ENCODE measurements around the gene PRKG1.

PRKG1 gene

DNA sequence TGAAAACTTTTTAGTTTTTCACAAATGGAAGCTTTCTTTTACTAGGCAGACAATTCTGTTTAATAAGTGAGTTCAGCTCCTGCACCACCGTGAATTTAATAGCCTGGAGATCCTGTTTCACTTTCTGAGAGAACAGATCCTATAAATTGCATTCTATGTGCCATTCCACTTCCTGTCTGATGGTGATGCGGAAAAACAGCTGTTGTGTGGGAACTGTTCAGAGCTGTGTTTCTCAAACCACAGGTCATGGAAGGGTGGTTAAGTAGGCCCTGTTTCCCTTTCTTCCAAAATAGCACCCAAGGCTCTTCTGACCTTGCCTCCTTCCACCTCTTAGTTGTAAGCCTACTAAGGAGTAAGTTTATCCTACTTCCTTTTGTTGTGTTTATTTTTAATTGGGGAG, 1142.6 kb downstream of the PRKG1 start:
- POLR2A ChIA-PET (ENCODE audit: low non-redundant PET): no interaction called here
- DNase-seq (ENCODE audit: low spot score): no peak
- no peak for TF ChIP-seq CTCF (conservative IDR thresholded peaks at IDR 0.05; ENCODE audit: low read depth)

DNA sequence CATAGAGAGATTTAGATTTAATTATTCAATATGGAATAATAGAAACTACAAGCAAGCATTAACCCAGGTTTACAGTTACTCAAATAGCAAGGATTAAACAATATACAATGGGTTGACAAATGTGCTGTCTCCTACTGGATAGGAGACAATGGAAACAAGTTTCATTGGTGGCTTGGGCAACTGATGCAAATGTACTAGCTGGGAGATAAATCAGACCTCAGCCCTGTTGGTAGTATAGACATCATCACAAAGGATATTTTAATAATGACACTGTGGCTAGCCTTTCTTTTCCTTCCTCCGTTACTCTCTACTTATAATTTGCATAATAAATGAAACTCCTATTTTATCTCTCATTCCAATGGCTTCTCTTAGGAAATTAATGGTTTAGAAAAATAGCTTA, 1143.2 kb downstream of the PRKG1 start:
- no peak overlapping the region for H3K27ac ChIP-seq
- no peak for DNase-seq (ENCODE audit: low spot score)
- TF ChIP-seq CTCF (conservative IDR thresholded peaks at IDR 0.05; ENCODE audit: low read depth): no peak
- CTCF ChIA-PET: interaction anchor here (0.5 to 0.6 kb wide), 2 partner anchors 213 to 1076 kb away, joined by 3 to 4 read pairs; no protein-coding TSS in a partner anchor
- POLR2A ChIA-PET (ENCODE audit: low non-redundant PET): interaction anchor here (0.6 kb wide), 1 partner anchor 177 kb away, joined by 4 read pairs; no protein-coding TSS in a partner anchor

More for the DNA sequence above, 1142.6 kb downstream of the PRKG1 start:
- CTCF ChIA-PET: interaction anchor here (0.5 to 0.6 kb wide), 2 partner anchors 213 to 577 kb away, joined by 4 to 5 read pairs; no protein-coding TSS in a partner anchor
- no peak overlapping the region for H3K27ac ChIP-seq

DNA sequence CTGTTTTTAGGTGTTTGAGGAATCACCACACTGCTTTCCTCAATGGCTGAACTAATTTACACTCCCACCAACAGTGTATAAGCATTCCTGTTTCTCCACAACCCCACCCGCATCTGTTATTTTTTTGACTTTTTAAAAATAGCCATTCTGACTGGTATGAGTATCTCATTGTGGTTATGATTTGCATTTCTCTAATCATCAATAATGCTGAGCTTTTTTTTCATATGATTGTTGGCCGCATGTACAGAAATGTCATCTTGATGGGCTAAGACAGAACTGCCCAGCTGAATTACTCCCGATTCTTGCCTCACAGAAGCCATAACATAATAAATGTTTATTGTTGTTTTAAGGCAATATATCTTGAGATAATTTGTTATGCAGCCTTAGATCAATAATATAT, 1146.7 kb downstream of the PRKG1 start:
- CTCF ChIA-PET: interaction anchor here (0.7 kb wide), 1 partner anchor 8 kb away, joined by 3 read pairs; no protein-coding TSS in a partner anchor
- no peak for DNase-seq (ENCODE audit: low spot score)
- no peak for TF ChIP-seq CTCF (conservative IDR thresholded peaks at IDR 0.05; ENCODE audit: low read depth)
- POLR2A ChIA-PET (ENCODE audit: low non-redundant PET): no interaction called here
- no peak overlapping the region for H3K27ac ChIP-seq

GRCh38 chr10:52221923-52222322, 1147.6 kb downstream of the PRKG1 start:
- no peak for TF ChIP-seq CTCF (conservative IDR thresholded peaks at IDR 0.05; ENCODE audit: low read depth)
- CTCF ChIA-PET: interaction anchor here (0.7 kb wide), 1 partner anchor 36 kb away, joined by 3 read pairs; no protein-coding TSS in a partner anchor
- POLR2A ChIA-PET (ENCODE audit: low non-redundant PET): no interaction called here
- no peak overlapping the region for H3K27ac ChIP-seq
- no peak for DNase-seq (ENCODE audit: low spot score)

DNA sequence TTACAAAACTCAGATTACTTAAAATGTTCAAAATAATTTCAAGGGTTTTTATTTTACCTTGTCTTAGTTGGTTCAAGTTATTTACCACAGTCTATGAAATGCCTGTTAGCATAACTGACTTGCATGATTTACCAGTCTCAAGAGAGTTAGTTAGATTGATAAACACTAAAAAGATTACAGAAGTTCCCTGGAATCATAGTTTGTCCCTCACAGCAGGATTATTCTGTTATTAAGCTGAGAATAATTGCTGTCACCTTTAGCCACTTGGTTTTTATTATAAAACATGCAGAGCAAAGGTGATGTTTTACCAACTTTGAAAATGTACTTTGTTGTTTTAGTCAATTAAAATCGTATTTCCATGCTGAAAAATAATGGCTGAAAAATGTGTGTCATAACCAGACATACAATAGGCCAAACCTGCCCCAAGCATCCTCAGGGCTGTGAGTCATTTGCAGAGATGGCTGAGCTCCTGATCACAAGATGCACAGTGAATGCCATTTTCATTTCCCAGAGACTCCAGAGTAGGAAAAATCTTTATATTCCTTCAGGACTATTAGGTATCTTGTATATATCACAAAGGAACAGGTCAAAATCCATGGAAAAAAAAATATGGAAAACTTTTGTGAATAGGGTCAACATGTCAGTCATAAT, 1152.0 kb downstream of the PRKG1 start:
- ChIA-PET CTCF (no interaction called here), POLR2A (ENCODE audit: low non-redundant PET) (no interaction called here)
- TF ChIP-seq CTCF (conservative IDR thresholded peaks at IDR 0.05; ENCODE audit: low read depth): no peak
- DNase-seq (ENCODE audit: low spot score): peak; percentile 51
- no peak overlapping the region for H3K27ac ChIP-seq

DNA sequence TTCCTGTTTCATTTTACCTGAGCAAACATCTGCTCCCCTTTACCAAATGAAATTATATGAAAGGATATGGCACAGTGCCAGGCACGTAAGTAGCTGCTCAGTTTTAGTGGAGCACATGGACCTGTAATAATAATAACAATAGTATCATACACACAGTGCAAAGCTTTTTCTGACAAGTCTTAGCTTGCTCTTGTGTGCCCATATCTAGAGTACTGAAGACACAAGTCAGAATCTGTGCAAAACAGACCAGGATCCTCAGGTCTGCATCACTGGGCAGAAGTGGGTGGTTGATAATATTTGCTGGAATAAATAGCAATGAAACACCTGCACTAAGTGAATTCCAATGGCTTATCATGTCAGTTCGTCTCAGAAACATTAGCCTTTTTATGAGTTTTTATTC, 1154.3 kb downstream of the PRKG1 start:
- DNase-seq (ENCODE audit: low spot score): no peak
- TF ChIP-seq CTCF (conservative IDR thresholded peaks at IDR 0.05; ENCODE audit: low read depth): no peak
- no peak overlapping the region for H3K27ac ChIP-seq
- POLR2A ChIA-PET (ENCODE audit: low non-redundant PET): no interaction called here
- CTCF ChIA-PET: interaction anchor here (0.7 kb wide), 1 partner anchor 945 kb away, joined by 3 read pairs; no protein-coding TSS in a partner anchor
